ENCODE results near the gene SHC2. TPM values are rescaled to one million over a fixed set of nuclear protein-coding genes. Genes with fewer than 3 reads are reported as not detected.

The SHC2 gene
- polyA plus RNA-seq, 1 of the 3 experiments (the other 2 are of a cell fraction): 0.64 TPM

- Histone ChIP-seq H3K4me3 (ENCODE audit: low read depth in 2 of 2, low read length in 1 of 2) (no peak overlapping the region), H3K27me3 (ENCODE audit: insufficient read depth) (no peaks in the 10 kb centered on the region), H3K36me3 (replicated peaks in 1 of 2; ENCODE audit: control insufficient read depth in 1 of 2, insufficient read depth in 2 of 2, low read length in 1 of 2) (no peaks in the 10 kb centered on the region), H4K20me1 (ENCODE audit: insufficient read depth) (no peaks in the 10 kb centered on the region), H3K4me2 (no peak overlapping the region), H3K79me2 (ENCODE audit: insufficient read depth) (no peaks in the 10 kb centered on the region), H2AFZ (ENCODE audit: low read depth) (no peak overlapping the region), H3K9ac (no peak overlapping the region), H3K4me1 (ENCODE audit: control insufficient read depth in 1 of 2, insufficient read depth in 2 of 2, low read depth in 1 of 2, low read length in 1 of 2) (no peaks in the 10 kb centered on the region), H3K27ac (ENCODE audit: low read depth in 2 of 2, low read length in 1 of 2) (no peak overlapping the region), H3F3A (replicated peaks; ENCODE audit: insufficient read depth) (no peaks in the 10 kb centered on the region), H3K9me3 (no peaks in the 10 kb centered on the region), H3K9me2 (no peaks in the 10 kb centered on the region)
- ChIA-PET CTCF (interaction anchor here (0.7 to 3.1 kb wide), 29 partner anchors 8 to 147 kb away, joined by 3 to 33 read pairs (median 4); partner anchors contain the start of genes C2CD4C, MADCAM1 and TPGS1), POLR2A (no interaction called here)
- TF ChIP-seq, protein P1, sequence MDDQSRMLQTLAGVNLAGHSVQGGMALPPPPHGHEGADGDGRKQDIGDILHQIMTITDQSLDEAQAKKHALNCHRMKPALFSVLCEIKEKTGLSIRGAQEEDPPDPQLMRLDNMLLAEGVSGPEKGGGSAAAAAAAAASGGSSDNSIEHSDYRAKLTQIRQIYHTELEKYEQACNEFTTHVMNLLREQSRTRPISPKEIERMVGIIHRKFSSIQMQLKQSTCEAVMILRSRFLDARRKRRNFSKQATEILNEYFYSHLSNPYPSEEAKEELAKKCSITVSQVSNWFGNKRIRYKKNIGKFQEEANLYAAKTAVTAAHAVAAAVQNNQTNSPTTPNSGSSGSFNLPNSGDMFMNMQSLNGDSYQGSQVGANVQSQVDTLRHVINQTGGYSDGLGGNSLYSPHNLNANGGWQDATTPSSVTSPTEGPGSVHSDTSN (IDR thresholded peaks at IDR 0.05): 0 out of 2 replicates have a peak, but pooled peaks have one; percentile 5
- peak; percentile 41 for TF ChIP-seq SMC3 (IDR thresholded peaks at IDR 0.05; ENCODE audit: low read depth, low read length)
- TF ChIP-seq RAD21 (IDR thresholded peaks at IDR 0.05; ENCODE audit: low read length): peak; percentile 66
- TF ChIP-seq, protein P2, sequence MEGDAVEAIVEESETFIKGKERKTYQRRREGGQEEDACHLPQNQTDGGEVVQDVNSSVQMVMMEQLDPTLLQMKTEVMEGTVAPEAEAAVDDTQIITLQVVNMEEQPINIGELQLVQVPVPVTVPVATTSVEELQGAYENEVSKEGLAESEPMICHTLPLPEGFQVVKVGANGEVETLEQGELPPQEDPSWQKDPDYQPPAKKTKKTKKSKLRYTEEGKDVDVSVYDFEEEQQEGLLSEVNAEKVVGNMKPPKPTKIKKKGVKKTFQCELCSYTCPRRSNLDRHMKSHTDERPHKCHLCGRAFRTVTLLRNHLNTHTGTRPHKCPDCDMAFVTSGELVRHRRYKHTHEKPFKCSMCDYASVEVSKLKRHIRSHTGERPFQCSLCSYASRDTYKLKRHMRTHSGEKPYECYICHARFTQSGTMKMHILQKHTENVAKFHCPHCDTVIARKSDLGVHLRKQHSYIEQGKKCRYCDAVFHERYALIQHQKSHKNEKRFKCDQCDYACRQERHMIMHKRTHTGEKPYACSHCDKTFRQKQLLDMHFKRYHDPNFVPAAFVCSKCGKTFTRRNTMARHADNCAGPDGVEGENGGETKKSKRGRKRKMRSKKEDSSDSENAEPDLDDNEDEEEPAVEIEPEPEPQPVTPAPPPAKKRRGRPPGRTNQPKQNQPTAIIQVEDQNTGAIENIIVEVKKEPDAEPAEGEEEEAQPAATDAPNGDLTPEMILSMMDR (IDR thresholded peaks at IDR 0.05): peak; percentile 23; the same call in 1 of the 2 replicates
- no peak for TF ChIP-seq NRF1 (IDR thresholded peaks at IDR 0.05; ENCODE audit: low read depth, low read length)
- TF ChIP-seq SIN3A (IDR thresholded peaks at IDR 0.05; ENCODE audit: borderline replicate concordance, low read depth, low read length): no peak
- WGBS (ENCODE audit: low lambda C conversion rate): 53% methylated on average over 35 of the region's 44 CpGs
- peak; percentile 84 for DNase-seq
Measured at GRCh38 chr19:383922-384798, 76.7 kb downstream of the SHC2 start.

DNA sequence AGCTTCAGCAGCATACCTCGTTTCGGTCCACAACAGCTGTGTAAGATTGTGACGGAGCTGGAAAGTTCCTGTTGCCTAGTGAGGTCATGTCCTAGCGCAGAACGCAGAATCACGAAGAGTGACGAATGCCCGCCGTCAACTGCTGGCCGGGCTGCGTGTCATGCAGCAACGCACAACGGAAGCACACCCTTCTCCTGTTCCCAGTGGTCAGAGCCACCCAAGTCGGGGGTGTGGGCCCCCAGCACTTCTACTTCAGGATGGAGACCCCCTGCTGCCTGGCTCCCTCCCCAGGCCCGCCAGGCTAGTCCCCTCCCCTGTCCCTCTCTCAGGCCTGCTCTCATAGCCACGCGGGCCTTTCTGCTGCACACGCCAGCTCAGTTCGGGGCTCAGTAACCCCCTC lies 77.8 kb downstream of the SHC2 start:
- ChIA-PET CTCF (interaction anchor here (1.2 to 3.1 kb wide), 6 partner anchors 9 to 123 kb away, joined by 3 to 33 read pairs (median 6); partner anchors contain the start of gene TPGS1), POLR2A (no interaction called here)

More for the DNA sequence above, 77.8 kb downstream of the SHC2 start:
- DNase-seq: no peak
- Histone ChIP-seq H3K4me2 (no peak overlapping the region), H3K9me3 (no peaks in the 10 kb centered on the region), H3K9me2 (no peaks in the 10 kb centered on the region), H3K27ac (ENCODE audit: low read depth in 2 of 2, low read length in 1 of 2) (no peak overlapping the region), H3F3A (replicated peaks; ENCODE audit: insufficient read depth) (no peaks in the 10 kb centered on the region), H2AFZ (ENCODE audit: low read depth) (no peak overlapping the region), H3K9ac (no peak overlapping the region), H3K4me3 (ENCODE audit: low read depth in 2 of 2, low read length in 1 of 2) (no peak overlapping the region), H4K20me1 (ENCODE audit: insufficient read depth) (no peaks in the 10 kb centered on the region), H3K79me2 (ENCODE audit: insufficient read depth) (no peaks in the 10 kb centered on the region), H3K36me3 (replicated peaks in 1 of 2; ENCODE audit: control insufficient read depth in 1 of 2, insufficient read depth in 2 of 2, low read length in 1 of 2) (no peaks in the 10 kb centered on the region), H3K4me1 (ENCODE audit: control insufficient read depth in 1 of 2, insufficient read depth in 2 of 2, low read depth in 1 of 2, low read length in 1 of 2) (no peaks in the 10 kb centered on the region), H3K27me3 (ENCODE audit: insufficient read depth) (no peaks in the 10 kb centered on the region)
- 64% methylated on average over 17 of the region's 19 CpGs for WGBS (ENCODE audit: low lambda C conversion rate)
- no peak for TF ChIP-seq FOSL2 (IDR thresholded peaks at IDR 0.05; ENCODE audit: borderline replicate concordance, low read depth)
- TF ChIP-seq FOXJ3 (CRISPR knock-in tag; IDR thresholded peaks at IDR 0.05): no peak
- TF ChIP-seq, protein P1 (IDR thresholded peaks at IDR 0.05): no peak
- TF ChIP-seq MXI1 (IDR thresholded peaks at IDR 0.05; ENCODE audit: low read depth, low read length): no peak
- TF ChIP-seq TAF1 (IDR thresholded peaks at IDR 0.05; ENCODE audit: borderline replicate concordance, low read depth, low read length): no peak
- no peak for TF ChIP-seq NRF1 (IDR thresholded peaks at IDR 0.05; ENCODE audit: low read depth, low read length)
- no peak for TF ChIP-seq EZH2phosphoT487 (IDR thresholded peaks at IDR 0.05; ENCODE audit: borderline replicate concordance, low read depth)
- TF ChIP-seq, protein P3, sequence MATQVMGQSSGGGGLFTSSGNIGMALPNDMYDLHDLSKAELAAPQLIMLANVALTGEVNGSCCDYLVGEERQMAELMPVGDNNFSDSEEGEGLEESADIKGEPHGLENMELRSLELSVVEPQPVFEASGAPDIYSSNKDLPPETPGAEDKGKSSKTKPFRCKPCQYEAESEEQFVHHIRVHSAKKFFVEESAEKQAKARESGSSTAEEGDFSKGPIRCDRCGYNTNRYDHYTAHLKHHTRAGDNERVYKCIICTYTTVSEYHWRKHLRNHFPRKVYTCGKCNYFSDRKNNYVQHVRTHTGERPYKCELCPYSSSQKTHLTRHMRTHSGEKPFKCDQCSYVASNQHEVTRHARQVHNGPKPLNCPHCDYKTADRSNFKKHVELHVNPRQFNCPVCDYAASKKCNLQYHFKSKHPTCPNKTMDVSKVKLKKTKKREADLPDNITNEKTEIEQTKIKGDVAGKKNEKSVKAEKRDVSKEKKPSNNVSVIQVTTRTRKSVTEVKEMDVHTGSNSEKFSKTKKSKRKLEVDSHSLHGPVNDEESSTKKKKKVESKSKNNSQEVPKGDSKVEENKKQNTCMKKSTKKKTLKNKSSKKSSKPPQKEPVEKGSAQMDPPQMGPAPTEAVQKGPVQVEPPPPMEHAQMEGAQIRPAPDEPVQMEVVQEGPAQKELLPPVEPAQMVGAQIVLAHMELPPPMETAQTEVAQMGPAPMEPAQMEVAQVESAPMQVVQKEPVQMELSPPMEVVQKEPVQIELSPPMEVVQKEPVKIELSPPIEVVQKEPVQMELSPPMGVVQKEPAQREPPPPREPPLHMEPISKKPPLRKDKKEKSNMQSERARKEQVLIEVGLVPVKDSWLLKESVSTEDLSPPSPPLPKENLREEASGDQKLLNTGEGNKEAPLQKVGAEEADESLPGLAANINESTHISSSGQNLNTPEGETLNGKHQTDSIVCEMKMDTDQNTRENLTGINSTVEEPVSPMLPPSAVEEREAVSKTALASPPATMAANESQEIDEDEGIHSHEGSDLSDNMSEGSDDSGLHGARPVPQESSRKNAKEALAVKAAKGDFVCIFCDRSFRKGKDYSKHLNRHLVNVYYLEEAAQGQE (IDR thresholded peaks at IDR 0.05; ENCODE audit: low read depth, low read length): no peak
- no peak for TF ChIP-seq TEAD4 (IDR thresholded peaks at IDR 0.05; ENCODE audit: borderline replicate concordance, insufficient read depth)
- TF ChIP-seq CHD2 (IDR thresholded peaks at IDR 0.05; ENCODE audit: low read length, partially characterized antibody): no peak
- TF ChIP-seq, protein P4, sequence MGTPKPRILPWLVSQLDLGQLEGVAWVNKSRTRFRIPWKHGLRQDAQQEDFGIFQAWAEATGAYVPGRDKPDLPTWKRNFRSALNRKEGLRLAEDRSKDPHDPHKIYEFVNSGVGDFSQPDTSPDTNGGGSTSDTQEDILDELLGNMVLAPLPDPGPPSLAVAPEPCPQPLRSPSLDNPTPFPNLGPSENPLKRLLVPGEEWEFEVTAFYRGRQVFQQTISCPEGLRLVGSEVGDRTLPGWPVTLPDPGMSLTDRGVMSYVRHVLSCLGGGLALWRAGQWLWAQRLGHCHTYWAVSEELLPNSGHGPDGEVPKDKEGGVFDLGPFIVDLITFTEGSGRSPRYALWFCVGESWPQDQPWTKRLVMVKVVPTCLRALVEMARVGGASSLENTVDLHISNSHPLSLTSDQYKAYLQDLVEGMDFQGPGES (IDR thresholded peaks at IDR 0.05; ENCODE audit: low read depth, low read length): no peak
